Measurements from ENCODE around the gene RAD51B. TPM values are rescaled to one million over a fixed set of nuclear protein-coding genes. Genes with fewer than 3 reads are reported as not detected.
A peak's percentile ranks its signal among the peaks of the same experiment; 100 is the strongest.

The RAD51B gene
- total RNA-seq, 1 experiment from 2014 or later = 20.0 TPM

DNA sequence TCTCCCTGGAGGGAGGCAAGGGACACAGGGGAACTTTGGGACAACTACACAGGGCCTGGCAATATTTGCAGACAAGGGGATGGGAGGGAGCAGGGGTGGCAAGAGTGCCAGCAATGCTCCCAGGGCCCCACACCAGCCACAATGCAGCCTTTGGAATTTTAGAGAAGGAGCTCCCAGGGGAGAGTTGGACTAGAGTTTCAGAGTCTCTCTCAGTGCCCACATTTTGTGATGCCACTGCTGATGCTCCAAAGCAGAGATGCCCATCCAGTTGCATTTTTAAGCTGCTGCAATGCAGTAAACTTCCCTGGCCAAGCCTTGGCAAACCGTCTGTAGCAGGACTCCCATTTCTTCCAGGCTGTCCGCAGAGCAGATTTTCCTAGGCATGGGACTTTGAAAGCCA lies 874.3 kb downstream of the RAD51B start:
- H3K79me2 ChIP-seq (ENCODE audit: insufficient read depth, low read length) = no peaks in the 10 kb centered on the region
- H3K4me1 ChIP-seq (ENCODE audit: control insufficient read depth in 1 of 2, insufficient read depth in 2 of 2, low read length in 2 of 2) = peaks cover 21 to 43% of the 10 kb centered on the region in 2 experiments
- no peaks in the 10 kb centered on the region for H3K36me3 ChIP-seq (ENCODE audit: control insufficient read depth in 1 of 2, insufficient read depth in 2 of 2, low read length in 2 of 2)
- ATAC-seq (no peak), DNase-seq (ENCODE audit: low read depth, low spot score) (no peak)
- RAD21 ChIA-PET (ENCODE audit: low non-redundant PET in 1 of 2, low total read pairs in 2 of 2, uncharacterized antibody in 2 of 2, unreplicated experiment in 2 of 2) = no interaction called here
- CTCF ChIA-PET = interaction anchor here (0.8 kb wide), 1 partner anchor 11 kb away, joined by 3 read pairs; no protein-coding TSS in a partner anchor
- no peaks in the 10 kb centered on the region for H4K20me1 ChIP-seq (ENCODE audit: insufficient read depth)
- no peak overlapping the region for H3K9ac ChIP-seq (ENCODE audit: low read length)
- POLR2A ChIA-PET = interaction anchor here (0.9 kb wide), 1 partner anchor 91 kb away, joined by 3 read pairs; no protein-coding TSS in a partner anchor
- no TSS peak for BruUV-seq (replicated peaks)
- H3K9me2 ChIP-seq (ENCODE audit: insufficient read depth) = no peaks in the 10 kb centered on the region
- no peak for TF ChIP-seq EZH2 (IDR thresholded peaks at IDR 0.05)
- no peaks in the 10 kb centered on the region for H3K9me3 ChIP-seq (ENCODE audit: control insufficient read depth in 1 of 2, insufficient read depth in 1 of 2, low read depth in 1 of 2, low read length in 2 of 2)
- intact Hi-C loops (cut with micrococcal nuclease) = no loop called here
- H3K4me2 ChIP-seq (ENCODE audit: low read length) = no peak overlapping the region
- no peak overlapping the region for H3K27ac ChIP-seq (ENCODE audit: low read depth, low read length)
- H2AFZ ChIP-seq (ENCODE audit: low read depth, low read length, poor library complexity, severe bottlenecking) = no peak overlapping the region
- H3K4me3 ChIP-seq (replicated peaks in 1 of 2; ENCODE audit: low read depth in 1 of 2, low read length in 2 of 2) = no peak overlapping the region
- H3K27me3 ChIP-seq (ENCODE audit: insufficient read depth, low read length) = no peaks in the 10 kb centered on the region

DNA sequence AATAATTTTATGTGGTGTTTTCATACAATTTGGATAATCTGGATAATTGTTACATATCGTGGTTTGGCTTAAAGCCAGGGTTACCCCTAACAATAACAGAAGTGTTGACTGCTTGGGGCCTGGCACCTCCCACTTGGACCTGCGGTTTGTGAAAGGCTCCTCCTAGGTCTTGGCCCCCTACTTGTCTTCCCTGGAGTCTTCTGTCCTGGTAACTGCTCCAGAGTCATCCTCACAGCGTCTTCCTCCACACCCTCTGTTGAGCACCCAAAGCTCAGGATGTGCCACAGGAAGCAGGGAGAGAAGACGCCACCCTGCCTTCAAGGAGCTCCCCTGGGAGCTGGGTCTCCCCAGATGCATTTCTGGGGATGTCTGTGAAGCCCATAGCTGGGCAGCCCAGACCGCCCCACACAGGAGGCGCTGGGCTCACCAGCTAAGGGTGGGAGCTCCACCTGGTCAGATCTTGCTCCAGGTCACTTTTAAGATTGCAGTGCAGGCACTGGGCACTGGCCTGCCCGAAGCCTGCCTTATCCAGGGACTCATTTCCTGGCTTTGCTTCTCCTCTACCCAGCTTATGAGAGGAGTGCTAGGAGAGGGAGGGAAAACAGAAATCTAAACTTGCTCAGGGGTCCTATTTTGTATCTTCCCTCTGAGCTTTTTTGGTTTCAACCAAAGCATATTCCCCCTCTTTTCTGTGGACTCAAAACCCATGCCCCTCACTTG lies 875.1 kb downstream of the RAD51B start:
- H3K27ac ChIP-seq (ENCODE audit: low read depth, low read length) = peak overlapping the region; percentile 61; the same call in 1 of the 2 replicates
- H3K79me2 ChIP-seq (ENCODE audit: insufficient read depth, low read length) = no peaks in the 10 kb centered on the region
- intact Hi-C loops (cut with micrococcal nuclease) = loop anchor here (5.0 kb wide), 1 partner anchor 147 kb away; no protein-coding TSS in a partner anchor
- no peaks in the 10 kb centered on the region for H3K36me3 ChIP-seq (ENCODE audit: control insufficient read depth in 1 of 2, insufficient read depth in 2 of 2, low read length in 2 of 2)
- ChIA-PET POLR2A (interaction anchor here (0.9 kb wide), 1 partner anchor 90 kb away, joined by 3 read pairs; no protein-coding TSS in a partner anchor), CTCF (interaction anchor here (0.5 kb wide), 1 partner anchor 98 kb away, joined by 5 read pairs; no protein-coding TSS in a partner anchor), RAD21 (ENCODE audit: low non-redundant PET in 1 of 2, low total read pairs in 2 of 2, uncharacterized antibody in 2 of 2, unreplicated experiment in 2 of 2) (no interaction called here)
- H3K9me3 ChIP-seq (ENCODE audit: control insufficient read depth in 1 of 2, insufficient read depth in 1 of 2, low read depth in 1 of 2, low read length in 2 of 2) = no peaks in the 10 kb centered on the region
- H3K4me3 ChIP-seq (replicated peaks in 1 of 2; ENCODE audit: low read depth in 1 of 2, low read length in 2 of 2) = no peak overlapping the region
- H3K4me2 ChIP-seq (ENCODE audit: low read length) = peak overlapping the region; percentile 49
- 0 out of 2 replicates have a peak overlapping the region, but pooled peaks have one; percentile 12 for H3K9ac ChIP-seq (ENCODE audit: low read length)
- peak overlapping the region; percentile 37 for H2AFZ ChIP-seq (ENCODE audit: low read depth, low read length, poor library complexity, severe bottlenecking)
- DNase-seq (ENCODE audit: low read depth, low spot score) (no peak), ATAC-seq (peak; percentile 23; the same call in 1 of the 2 replicates)
- peaks cover 21 to 36% of the 10 kb centered on the region in 2 experiments for H3K4me1 ChIP-seq (ENCODE audit: control insufficient read depth in 1 of 2, insufficient read depth in 2 of 2, low read length in 2 of 2)
- no peaks in the 10 kb centered on the region for H3K9me2 ChIP-seq (ENCODE audit: insufficient read depth)
- H4K20me1 ChIP-seq (ENCODE audit: insufficient read depth) = no peaks in the 10 kb centered on the region
- H3K27me3 ChIP-seq (ENCODE audit: insufficient read depth, low read length) = no peaks in the 10 kb centered on the region
- no TSS peak for BruUV-seq (replicated peaks)
- TF ChIP-seq POLR2AphosphoS5 (IDR thresholded peaks at IDR 0.05; ENCODE audit: low read depth, low read length) (no peak), CBX3 (IDR thresholded peaks at IDR 0.05; ENCODE audit: low read depth) (no peak), YY1 (IDR thresholded peaks at IDR 0.05; ENCODE audit: extremely low read depth, insufficient replicate concordance, low read depth, low read length) (no peak), SP1 (IDR thresholded peaks at IDR 0.05; ENCODE audit: low read depth) (no peak), SRF (IDR thresholded peaks at IDR 0.05; ENCODE audit: low read depth) (no peak), EGR1 (IDR thresholded peaks at IDR 0.05; ENCODE audit: low read depth) (no peak), SIN3A (IDR thresholded peaks at IDR 0.05; ENCODE audit: low read depth) (no peak), CEBPB (IDR thresholded peaks at IDR 0.05; ENCODE audit: low read depth) (no peak), ZNF274 (IDR thresholded peaks at IDR 0.05; ENCODE audit: low read depth, low read length) (no peak), TCF7L2 (IDR thresholded peaks at IDR 0.05; ENCODE audit: borderline replicate concordance, extremely low read depth, insufficient read depth, insufficient read length) (no peak), RAD21 (IDR thresholded peaks at IDR 0.05; ENCODE audit: low read depth) (no peak)
- TF ChIP-seq, protein P1, sequence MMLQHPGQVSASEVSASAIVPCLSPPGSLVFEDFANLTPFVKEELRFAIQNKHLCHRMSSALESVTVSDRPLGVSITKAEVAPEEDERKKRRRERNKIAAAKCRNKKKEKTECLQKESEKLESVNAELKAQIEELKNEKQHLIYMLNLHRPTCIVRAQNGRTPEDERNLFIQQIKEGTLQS (IDR thresholded peaks at IDR 0.05) = no peak
- TF ChIP-seq, protein P2, sequence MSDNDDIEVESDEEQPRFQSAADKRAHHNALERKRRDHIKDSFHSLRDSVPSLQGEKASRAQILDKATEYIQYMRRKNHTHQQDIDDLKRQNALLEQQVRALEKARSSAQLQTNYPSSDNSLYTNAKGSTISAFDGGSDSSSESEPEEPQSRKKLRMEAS (IDR thresholded peaks at IDR 0.05) = no peak
- TF ChIP-seq, protein P3, sequence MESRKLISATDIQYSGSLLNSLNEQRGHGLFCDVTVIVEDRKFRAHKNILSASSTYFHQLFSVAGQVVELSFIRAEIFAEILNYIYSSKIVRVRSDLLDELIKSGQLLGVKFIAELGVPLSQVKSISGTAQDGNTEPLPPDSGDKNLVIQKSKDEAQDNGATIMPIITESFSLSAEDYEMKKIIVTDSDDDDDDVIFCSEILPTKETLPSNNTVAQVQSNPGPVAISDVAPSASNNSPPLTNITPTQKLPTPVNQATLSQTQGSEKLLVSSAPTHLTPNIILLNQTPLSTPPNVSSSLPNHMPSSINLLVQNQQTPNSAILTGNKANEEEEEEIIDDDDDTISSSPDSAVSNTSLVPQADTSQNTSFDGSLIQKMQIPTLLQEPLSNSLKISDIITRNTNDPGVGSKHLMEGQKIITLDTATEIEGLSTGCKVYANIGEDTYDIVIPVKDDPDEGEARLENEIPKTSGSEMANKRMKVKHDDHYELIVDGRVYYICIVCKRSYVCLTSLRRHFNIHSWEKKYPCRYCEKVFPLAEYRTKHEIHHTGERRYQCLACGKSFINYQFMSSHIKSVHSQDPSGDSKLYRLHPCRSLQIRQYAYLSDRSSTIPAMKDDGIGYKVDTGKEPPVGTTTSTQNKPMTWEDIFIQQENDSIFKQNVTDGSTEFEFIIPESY (IDR thresholded peaks at IDR 0.05; ENCODE audit: extremely low read depth, insufficient replicate concordance, low read length) = no peak

Measured in HCT116 (cell line).